GM18502 (cell line): ENCODE data around the gene SLCO2A1.

ENCODE experiments used
- ATAC-seq: cut with Tn5 transposase; IDR thresholded peaks from one replicate; pipeline ENCODE4 v1.9.1; 2021; ENCODE audit warnings: mild to moderate bottlenecking; ENCODE audit not compliant: unreplicated experiment, poor library complexity

The SLCO2A1 gene

GRCh38 chr3:133958071-133958805 is 71.5 kb downstream of the SLCO2A1 start:
- ATAC-seq, result no peak

DNA sequence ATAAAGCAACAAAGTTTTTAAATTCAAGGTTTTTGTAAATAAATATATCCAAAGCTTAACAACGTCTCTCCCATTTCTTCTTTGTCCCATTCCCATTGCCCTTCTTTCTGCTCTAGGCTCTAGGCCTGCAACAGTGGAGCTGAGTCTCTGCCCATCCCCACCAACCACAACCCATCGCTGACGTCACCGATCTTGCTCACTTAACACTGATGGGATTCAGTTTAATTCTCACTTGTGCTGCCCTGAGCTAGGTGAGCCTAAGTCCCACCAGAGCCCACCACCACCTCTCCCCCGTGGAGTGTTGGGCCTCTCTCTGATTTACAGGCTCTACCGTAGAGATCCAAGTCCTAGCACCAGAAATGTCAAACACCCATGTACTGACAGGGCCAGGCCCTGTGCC is 72.7 kb downstream of the SLCO2A1 start:
- ATAC-seq, result no peak

- ATAC-seq, result no peak
These were observed 73.4 kb downstream of the SLCO2A1 start for GRCh38 chr3:133956353-133956752.

- ATAC-seq, result no peak
These were observed 73.8 kb downstream of the SLCO2A1 start for GRCh38 chr3:133955892-133956291.

GRCh38 chr3:133954717-133955360 is 74.9 kb downstream of the SLCO2A1 start:
- ATAC-seq, result no peak

- no peak for ATAC-seq
These were observed 76.4 kb downstream of the SLCO2A1 start for GRCh38 chr3:133953297-133953696.

DNA sequence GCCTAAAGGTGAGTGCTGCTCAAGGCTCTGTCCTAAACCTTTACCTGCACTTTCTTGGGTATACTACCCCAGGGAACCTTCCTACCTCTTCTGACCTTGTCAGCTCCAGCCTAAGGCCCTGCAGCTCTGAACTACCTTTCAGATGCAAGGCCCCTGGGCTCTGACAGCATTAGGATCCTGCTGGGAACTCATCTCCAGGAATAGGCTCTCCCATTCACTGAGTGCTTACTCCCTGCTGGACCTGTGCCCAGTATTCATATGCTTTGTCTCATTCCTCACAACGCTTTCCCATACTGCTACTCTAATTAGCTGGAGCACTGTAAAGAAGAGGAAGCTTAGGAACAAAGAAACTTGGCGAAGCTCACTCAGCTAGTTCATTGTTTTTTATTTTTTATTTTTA is 80.3 kb downstream of the SLCO2A1 start:
- no peak for ATAC-seq

GRCh38 chr3:133948996-133949395 is 80.7 kb downstream of the SLCO2A1 start:
- no peak for ATAC-seq

DNA sequence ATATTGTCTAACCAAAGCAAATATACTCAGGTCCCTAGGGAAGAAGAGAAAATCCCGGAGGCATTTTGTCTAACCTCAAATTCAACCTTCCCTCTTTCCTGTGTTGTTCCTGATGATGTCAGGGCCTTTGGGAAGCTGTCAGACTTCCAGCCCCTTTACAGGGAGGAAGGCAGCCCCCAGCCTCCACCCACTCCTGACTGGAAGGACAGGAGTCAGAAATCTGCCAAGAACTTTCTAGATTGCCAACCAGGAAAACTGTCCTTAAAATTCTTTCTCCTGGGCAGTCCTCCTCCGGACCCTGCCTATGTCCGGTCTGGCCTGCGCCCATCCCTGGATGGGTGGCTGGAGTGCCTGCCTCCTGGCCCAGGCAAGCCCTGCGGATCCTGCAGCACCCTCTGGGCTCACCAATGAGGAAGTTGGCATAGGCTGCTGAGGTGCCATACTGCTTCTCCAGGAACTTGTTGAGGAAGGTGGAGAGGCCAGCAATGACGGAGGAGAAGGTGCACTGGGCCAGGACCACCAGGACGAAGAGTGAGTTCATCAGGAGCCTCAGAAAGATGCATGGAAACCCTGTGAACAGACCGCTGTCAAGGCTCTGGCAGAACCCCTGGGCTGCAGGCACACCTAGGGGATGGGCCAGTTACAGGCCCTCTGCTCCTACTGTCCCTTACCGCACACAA is 81.5 kb downstream of the SLCO2A1 start:
- ATAC-seq, result no peak

GRCh38 chr3:133945381-133946095 is 84.2 kb downstream of the SLCO2A1 start:
- ATAC-seq, result no peak

- no peak for ATAC-seq
These were observed 84.9 kb downstream of the SLCO2A1 start for GRCh38 chr3:133944641-133945380.

- ATAC-seq, result no peak
These were observed 85.5 kb downstream of the SLCO2A1 start for GRCh38 chr3:133944181-133944580.

GRCh38 chr3:133943639-133944141 is 86.0 kb downstream of the SLCO2A1 start:
- no peak for ATAC-seq

GRCh38 chr3:133943031-133943535 is 86.6 kb downstream of the SLCO2A1 start:
- ATAC-seq, result no peak

DNA sequence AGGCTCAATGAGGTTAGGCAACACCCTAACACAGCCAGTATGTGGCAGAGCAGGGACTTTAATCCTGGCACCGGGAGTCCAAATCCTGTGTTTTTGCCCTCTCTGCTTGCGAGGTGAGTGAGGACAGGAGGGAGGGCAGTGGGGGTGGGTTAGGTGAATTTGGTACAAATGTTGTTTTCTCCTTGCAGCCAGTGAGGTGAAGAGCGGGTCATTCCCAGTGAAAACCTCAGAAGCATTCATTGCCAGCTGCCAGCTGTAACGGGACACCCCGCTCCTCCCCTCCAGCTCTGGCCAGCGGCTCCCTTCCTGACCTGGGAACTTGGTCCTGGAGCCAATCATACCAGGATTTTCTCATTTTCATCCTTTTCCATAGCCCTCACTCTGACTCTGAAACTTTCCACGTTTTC is 88.3 kb downstream of the SLCO2A1 start:
- no peak for ATAC-seq

GRCh38 chr3:133940536-133940935 is 89.2 kb downstream of the SLCO2A1 start:
- ATAC-seq, result no peak

DNA sequence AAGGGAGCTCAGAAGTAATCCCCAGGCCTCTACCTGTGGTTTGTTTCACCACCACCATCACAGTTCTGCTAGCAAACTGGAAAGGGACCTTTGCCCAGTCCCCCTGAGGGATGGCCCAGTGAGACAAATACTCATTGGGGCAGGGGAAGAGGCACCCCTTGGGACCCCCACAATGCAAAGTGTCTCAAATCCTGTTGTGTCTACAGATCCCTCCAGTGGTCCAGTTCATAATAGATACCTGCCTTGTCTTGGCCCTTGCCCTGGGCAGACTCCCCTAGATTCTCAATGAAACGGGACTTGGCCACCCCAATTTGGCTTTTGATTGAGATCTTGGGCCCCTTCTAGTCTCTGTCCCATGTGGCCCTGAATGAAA is 90.3 kb downstream of the SLCO2A1 start:
- no peak for ATAC-seq

- no peak for ATAC-seq
These were observed 90.8 kb downstream of the SLCO2A1 start for GRCh38 chr3:133938770-133939462.
